ENCODE results near the gene NSG1. TPM values are rescaled to one million over a fixed set of nuclear protein-coding genes. Genes with fewer than 3 reads are reported as not detected.

The NSG1 gene
- total and polyA plus RNA-seq, 3 donors from 2014 or later, result 27.5 to 67.2 (median 30.0) TPM

DNA sequence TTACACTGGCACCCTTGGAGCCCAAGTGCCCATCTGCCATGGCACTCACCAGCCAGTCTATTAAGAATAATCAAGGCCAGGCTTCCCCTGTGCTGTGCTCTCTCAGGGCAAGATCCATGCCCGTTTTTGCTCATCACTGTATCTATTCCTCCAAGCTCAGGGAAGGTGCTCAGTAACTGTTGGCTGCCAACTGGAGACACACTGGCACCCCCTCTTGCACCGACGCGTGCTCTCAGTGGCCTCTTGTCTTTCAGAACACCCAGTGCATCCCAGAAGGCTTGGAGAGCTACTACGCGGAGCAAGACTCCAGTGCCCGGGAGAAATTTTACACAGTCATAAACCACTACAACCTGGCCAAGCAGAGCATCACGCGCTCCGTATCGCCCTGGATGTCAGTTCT is 30.1 kb downstream of the NSG1 start:
- Histone ChIP-seq H3K36me3 (ENCODE audit: low read depth, missing control alignments) (no peaks in the 10 kb centered on the region), H3K27me3 (no peaks in the 10 kb centered on the region), H3K9me3 (no peaks in the 10 kb centered on the region), H3K4me3 (no peak overlapping the region), H3K4me1 (no peaks in the 10 kb centered on the region), H3K27ac (no peak overlapping the region)
- peak; percentile 11 for DNase-seq
- intact Hi-C loops (cut with DNase I; ENCODE audit: low total_unique reads), result no loop called here
- WGBS, 2 donors, result 94% methylated on average over 11 of the region's 11 CpGs
- TF ChIP-seq POLR2A (IDR thresholded peaks at IDR 0.05), result no peak

DNA sequence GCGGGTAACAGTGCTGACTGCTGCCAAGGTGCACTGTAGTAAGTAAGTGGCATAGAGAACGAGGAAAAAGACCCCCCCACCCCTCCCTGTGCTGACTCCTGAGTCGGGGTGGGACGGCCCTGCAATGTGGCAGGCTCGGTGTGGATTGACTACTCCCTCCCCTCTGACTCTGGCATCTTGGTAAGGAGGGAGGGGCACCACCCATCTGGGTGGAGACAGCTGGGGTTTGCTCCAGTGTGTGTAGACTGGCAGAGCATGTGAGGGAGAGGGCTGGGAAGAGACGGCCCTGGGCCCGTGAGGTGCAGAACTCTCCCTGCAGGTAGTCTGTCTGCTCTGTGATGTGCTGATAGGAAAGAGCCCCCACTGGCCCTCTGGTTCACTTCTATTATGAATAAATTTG is 31.0 kb downstream of the NSG1 start:
- no peaks in the 10 kb centered on the region for H3K36me3 ChIP-seq (ENCODE audit: low read depth, missing control alignments)
- no peak overlapping the region for H3K27ac ChIP-seq
- TF ChIP-seq, protein P1, sequence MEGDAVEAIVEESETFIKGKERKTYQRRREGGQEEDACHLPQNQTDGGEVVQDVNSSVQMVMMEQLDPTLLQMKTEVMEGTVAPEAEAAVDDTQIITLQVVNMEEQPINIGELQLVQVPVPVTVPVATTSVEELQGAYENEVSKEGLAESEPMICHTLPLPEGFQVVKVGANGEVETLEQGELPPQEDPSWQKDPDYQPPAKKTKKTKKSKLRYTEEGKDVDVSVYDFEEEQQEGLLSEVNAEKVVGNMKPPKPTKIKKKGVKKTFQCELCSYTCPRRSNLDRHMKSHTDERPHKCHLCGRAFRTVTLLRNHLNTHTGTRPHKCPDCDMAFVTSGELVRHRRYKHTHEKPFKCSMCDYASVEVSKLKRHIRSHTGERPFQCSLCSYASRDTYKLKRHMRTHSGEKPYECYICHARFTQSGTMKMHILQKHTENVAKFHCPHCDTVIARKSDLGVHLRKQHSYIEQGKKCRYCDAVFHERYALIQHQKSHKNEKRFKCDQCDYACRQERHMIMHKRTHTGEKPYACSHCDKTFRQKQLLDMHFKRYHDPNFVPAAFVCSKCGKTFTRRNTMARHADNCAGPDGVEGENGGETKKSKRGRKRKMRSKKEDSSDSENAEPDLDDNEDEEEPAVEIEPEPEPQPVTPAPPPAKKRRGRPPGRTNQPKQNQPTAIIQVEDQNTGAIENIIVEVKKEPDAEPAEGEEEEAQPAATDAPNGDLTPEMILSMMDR (IDR thresholded peaks at IDR 0.05), result no peak
- H3K9me3 ChIP-seq, result no peaks in the 10 kb centered on the region
- peak; percentile 12 for DNase-seq
- 68 to 83% methylated on average over 7 of the region's 7 CpGs for WGBS, 2 donors
- intact Hi-C loops (cut with DNase I; ENCODE audit: low total_unique reads), result no loop called here
- no peak overlapping the region for H3K4me3 ChIP-seq
- H3K4me1 ChIP-seq, result no peaks in the 10 kb centered on the region
- no peaks in the 10 kb centered on the region for H3K27me3 ChIP-seq

DNA sequence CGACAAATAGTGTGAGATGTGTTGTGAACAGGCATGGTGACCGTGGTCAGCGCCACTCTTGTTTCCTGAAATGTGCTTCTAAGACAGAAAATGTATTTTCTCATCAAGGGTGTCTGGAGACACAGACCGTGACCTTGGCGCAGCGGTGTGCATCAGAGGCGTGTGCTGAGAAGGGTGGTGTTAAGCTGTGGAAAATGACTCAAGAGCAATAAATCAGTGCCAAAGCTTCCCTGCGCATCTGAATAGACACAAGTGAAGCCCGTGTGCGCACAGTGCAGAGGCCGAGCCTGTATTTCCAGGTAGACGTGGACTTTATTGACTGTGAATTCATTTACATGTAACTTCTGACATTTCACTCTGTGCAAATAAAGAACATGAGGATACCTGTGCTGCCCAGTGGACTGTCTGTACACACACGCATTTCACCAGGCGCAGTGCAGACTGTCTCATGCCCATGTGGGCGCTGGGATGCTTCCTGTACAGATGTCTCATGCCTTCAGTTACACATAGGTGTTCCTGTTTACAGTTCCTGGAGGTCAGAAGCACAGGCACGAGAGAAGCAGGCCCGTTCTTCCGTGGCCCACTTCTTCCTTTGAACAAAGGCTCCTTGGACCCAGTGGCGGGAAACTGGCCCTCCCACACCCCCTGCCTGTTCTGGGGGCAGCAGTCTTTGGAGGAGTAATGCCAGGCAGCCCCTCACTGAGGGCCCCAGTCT is 31.9 kb downstream of the NSG1 start:
- TF ChIP-seq POLR2A (IDR thresholded peaks at IDR 0.05), result no peak
- TF ChIP-seq, protein P1 (IDR thresholded peaks at IDR 0.05), result no peak
- intact Hi-C loops (cut with DNase I; ENCODE audit: low total_unique reads), result no loop called here
- peak; percentile 8 for DNase-seq
- Histone ChIP-seq H3K36me3 (ENCODE audit: low read depth, missing control alignments) (no peaks in the 10 kb centered on the region), H3K9me3 (no peaks in the 10 kb centered on the region), H3K27me3 (no peaks in the 10 kb centered on the region), H3K27ac (no peak overlapping the region), H3K4me3 (no peak overlapping the region), H3K4me1 (no peaks in the 10 kb centered on the region)
- WGBS, 2 donors, result 73 to 76% methylated on average over 19 of the region's 19 CpGs

DNA sequence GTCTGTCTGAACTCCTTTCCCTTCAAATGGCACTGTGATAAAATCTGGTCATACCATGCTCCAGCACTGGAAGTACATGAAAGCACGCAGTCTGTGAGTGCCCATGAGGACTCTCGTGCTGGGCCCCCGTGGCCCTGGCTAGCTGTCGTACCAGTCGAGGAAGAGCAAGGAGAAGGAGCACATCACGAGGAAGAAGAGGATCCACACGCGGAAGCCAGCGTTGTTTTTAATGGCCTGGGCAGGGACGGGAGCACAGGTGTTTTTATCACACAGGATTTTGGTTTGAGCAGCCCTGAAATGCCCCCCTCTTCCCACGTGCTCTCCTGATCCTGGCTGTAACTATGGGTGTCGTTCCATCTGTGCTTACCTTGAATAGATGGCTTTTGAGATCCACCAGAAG is 33.0 kb downstream of the NSG1 start:
- H3K36me3 ChIP-seq (ENCODE audit: low read depth, missing control alignments), result no peaks in the 10 kb centered on the region
- no peak for DNase-seq

DNA sequence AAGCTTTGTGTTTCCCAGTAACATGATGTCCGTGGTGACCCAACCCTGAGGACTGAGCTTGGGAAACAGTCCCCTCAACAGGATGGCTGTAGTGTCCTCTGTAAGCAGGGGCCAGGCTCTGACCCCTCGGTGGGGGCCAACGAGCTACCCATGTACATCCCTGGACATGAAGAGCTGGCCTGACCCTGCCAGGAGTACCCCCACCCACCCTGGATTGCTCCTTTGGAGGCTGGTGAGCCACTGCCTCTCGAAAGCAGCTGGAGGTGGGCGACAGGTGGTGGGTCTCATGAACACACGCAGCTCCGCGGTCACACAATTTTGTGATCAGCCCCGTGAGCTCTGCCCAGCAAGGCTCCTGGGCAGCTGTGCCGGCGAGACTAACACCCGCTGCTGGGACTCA is 33.5 kb downstream of the NSG1 start:
- Histone ChIP-seq H3K36me3 (ENCODE audit: low read depth, missing control alignments) (no peaks in the 10 kb centered on the region), H3K27ac (no peak overlapping the region), H3K9me3 (no peaks in the 10 kb centered on the region), H3K4me1 (no peaks in the 10 kb centered on the region), H3K4me3 (no peak overlapping the region), H3K27me3 (no peaks in the 10 kb centered on the region)
- DNase-seq, result no peak
- TF ChIP-seq, protein P1 (IDR thresholded peaks at IDR 0.05), result no peak
- no peak for TF ChIP-seq POLR2A (IDR thresholded peaks at IDR 0.05)
- 95 to 97% methylated on average over 9 to 12 of the region's 12 CpGs for WGBS, 2 donors
- intact Hi-C loops (cut with DNase I; ENCODE audit: low total_unique reads), result no loop called here

More for the DNA sequence above, 33.0 kb downstream of the NSG1 start:
- intact Hi-C loops (cut with DNase I; ENCODE audit: low total_unique reads), result no loop called here
- Histone ChIP-seq H3K27ac (no peak overlapping the region), H3K27me3 (no peaks in the 10 kb centered on the region), H3K9me3 (no peaks in the 10 kb centered on the region), H3K4me3 (no peak overlapping the region), H3K4me1 (no peaks in the 10 kb centered on the region)
- WGBS, 2 donors, result 90 to 91% methylated on average over 12 of the region's 12 CpGs
- TF ChIP-seq, protein P1 (IDR thresholded peaks at IDR 0.05), result no peak
- TF ChIP-seq POLR2A (IDR thresholded peaks at IDR 0.05), result no peak
